Measurements from ENCODE around the gene TASOR2. TPM values are rescaled to one million over a fixed set of nuclear protein-coding genes. Genes with fewer than 3 reads are reported as not detected.
A peak's percentile ranks its signal among the peaks of the same experiment; 100 is the strongest.

Gene TASOR2
- total and polyA plus RNA-seq, 3 donors from 2014 or later = 57.5 to 161 (median 157) TPM

DNA sequence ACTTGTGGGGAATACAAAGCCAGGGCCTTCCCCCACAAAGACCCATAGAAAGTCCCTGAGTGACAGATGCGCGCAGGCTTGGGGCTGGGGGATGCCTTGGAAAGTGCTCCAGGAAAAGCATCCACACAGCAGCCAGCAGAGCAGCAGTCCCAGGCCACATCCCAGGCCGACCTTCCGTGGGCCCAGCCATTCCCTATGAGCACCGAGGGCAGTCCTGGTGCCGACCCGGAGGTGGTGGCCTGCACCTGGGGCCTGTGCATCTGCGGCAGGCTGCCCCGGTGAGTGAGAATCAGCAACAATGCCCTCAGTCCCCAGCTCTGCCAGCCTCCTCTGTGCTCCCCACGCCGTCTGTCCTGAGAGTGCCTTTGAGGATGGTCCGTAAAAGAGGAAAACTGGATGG is 44.6 kb upstream of the TASOR2 start:
- intact Hi-C loops (cut with DNase I; ENCODE audit: low total_unique reads) = no loop called here
- no peaks in the 10 kb centered on the region for H3K9me3 ChIP-seq
- H3K4me3 ChIP-seq = no peak overlapping the region
- H3K27ac ChIP-seq = no peak overlapping the region
- no peaks in the 10 kb centered on the region for H3K27me3 ChIP-seq
- no peak for DNase-seq
- WGBS, 2 donors = 88 to 96% methylated on average over 6 to 12 of the region's 12 CpGs
- no peak for TF ChIP-seq POLR2A (IDR thresholded peaks at IDR 0.05)
- TF ChIP-seq, protein P1, sequence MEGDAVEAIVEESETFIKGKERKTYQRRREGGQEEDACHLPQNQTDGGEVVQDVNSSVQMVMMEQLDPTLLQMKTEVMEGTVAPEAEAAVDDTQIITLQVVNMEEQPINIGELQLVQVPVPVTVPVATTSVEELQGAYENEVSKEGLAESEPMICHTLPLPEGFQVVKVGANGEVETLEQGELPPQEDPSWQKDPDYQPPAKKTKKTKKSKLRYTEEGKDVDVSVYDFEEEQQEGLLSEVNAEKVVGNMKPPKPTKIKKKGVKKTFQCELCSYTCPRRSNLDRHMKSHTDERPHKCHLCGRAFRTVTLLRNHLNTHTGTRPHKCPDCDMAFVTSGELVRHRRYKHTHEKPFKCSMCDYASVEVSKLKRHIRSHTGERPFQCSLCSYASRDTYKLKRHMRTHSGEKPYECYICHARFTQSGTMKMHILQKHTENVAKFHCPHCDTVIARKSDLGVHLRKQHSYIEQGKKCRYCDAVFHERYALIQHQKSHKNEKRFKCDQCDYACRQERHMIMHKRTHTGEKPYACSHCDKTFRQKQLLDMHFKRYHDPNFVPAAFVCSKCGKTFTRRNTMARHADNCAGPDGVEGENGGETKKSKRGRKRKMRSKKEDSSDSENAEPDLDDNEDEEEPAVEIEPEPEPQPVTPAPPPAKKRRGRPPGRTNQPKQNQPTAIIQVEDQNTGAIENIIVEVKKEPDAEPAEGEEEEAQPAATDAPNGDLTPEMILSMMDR (IDR thresholded peaks at IDR 0.05) = no peak
- H3K36me3 ChIP-seq (ENCODE audit: low read depth, missing control alignments) = no peaks in the 10 kb centered on the region
- H3K4me1 ChIP-seq = peaks cover 8% of the 10 kb centered on the region

DNA sequence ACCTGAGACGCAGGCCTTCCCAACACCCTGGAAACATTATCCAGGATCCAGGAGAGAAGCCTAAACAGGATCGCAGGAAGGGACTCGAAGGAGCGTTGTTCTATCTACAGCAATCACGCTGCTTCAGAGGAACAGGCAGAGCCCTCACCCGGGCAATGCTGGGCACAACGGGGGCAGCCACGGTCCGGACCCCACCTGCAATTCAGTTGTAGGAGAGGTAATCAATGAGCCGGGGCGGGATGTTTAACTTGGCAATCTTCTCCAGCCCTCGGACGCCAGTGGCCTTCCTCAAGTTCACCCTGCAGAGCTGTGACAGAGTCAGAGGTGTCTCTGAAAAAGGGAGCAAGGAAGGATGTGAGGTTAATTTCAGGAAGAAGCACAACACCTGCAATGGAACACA is 44.1 kb upstream of the TASOR2 start:
- Histone ChIP-seq H3K27ac (no peak overlapping the region), H3K4me1 (peaks cover 9% of the 10 kb centered on the region), H3K36me3 (ENCODE audit: low read depth, missing control alignments) (no peaks in the 10 kb centered on the region), H3K9me3 (no peaks in the 10 kb centered on the region), H3K4me3 (no peak overlapping the region), H3K27me3 (no peaks in the 10 kb centered on the region)
- DNase-seq = no peak
- intact Hi-C loops (cut with DNase I; ENCODE audit: low total_unique reads) = no loop called here
- WGBS, 2 donors = 86 to 95% methylated on average over 11 to 13 of the region's 13 CpGs
- TF ChIP-seq, protein P1 (IDR thresholded peaks at IDR 0.05) = no peak
- TF ChIP-seq POLR2A (IDR thresholded peaks at IDR 0.05) = no peak

DNA sequence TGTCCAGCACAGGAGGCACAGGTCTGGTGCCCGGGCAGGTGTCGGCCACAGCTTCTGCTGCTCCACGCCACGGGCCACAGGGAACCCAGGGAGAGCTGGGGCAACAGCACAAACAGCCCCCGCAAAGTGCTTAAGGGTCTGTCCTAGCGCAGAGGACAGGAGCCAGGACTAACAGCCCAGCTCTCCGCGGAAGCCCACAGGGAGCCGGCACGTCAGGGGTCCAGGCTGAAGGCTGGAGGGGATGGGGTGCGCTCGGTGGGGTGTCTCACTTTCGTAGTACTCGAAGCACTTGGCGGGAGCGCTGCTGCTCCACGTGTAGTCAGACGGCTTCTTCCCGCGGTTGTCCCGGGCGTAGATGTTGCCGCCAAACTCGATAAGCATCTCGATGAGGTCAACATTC is 43.1 kb upstream of the TASOR2 start:
- Histone ChIP-seq H3K4me3 (no peak overlapping the region), H3K4me1 (peaks cover 18% of the 10 kb centered on the region), H3K36me3 (ENCODE audit: low read depth, missing control alignments) (no peaks in the 10 kb centered on the region), H3K9me3 (no peaks in the 10 kb centered on the region), H3K27ac (no peak overlapping the region), H3K27me3 (no peaks in the 10 kb centered on the region)
- no peak for DNase-seq
- TF ChIP-seq, protein P1 (IDR thresholded peaks at IDR 0.05) = no peak
- TF ChIP-seq POLR2A (IDR thresholded peaks at IDR 0.05) = no peak
- 86 to 91% methylated on average over 20 to 25 of the region's 25 CpGs for WGBS, 2 donors
- intact Hi-C loops (cut with DNase I; ENCODE audit: low total_unique reads) = no loop called here

DNA sequence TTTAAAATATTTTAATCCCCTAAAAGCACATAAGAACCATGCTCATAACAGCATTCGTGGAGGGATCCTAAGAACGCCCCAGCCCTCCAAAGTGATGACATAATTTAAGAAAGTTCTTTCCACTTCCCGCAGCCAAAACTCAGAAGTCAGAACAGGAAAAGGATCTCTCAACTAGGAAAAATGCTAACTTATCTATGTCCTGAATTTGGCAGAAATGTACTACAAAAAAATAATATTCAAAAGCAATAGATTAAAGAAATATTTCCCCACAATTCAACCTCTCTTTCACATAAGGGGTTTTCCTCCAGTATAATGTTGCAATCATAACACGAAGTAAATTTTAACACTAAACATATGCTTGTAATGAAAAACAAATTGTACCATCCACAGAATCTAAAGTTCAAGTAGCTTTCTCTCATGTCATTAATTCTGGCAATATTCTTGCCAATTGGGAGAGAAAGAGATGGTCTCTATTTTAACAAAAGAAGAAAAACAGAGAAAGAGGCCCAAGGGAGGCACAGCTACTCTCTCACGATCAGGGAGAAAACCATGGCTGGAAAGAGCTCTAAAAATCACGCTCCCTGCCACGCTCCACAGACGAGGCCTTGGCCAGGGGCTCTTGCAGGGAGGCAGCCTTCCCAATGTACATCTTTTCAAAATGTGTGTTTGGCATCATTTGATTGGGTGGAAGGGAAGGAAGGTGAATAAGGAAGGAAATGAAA is 41.1 kb upstream of the TASOR2 start:
- WGBS, 2 donors = 59 to 60% methylated on average over 8 of the region's 8 CpGs
- H3K4me1 ChIP-seq = peaks cover 23% of the 10 kb centered on the region
- no peak for DNase-seq
- intact Hi-C loops (cut with DNase I; ENCODE audit: low total_unique reads) = no loop called here
- TF ChIP-seq, protein P1 (IDR thresholded peaks at IDR 0.05) = no peak
- TF ChIP-seq POLR2A (IDR thresholded peaks at IDR 0.05) = no peak
- H3K27me3 ChIP-seq = no peaks in the 10 kb centered on the region
- no peak overlapping the region for H3K4me3 ChIP-seq
- no peaks in the 10 kb centered on the region for H3K36me3 ChIP-seq (ENCODE audit: low read depth, missing control alignments)
- H3K9me3 ChIP-seq = no peaks in the 10 kb centered on the region
- H3K27ac ChIP-seq = peak overlapping the region; percentile 3 to 81

DNA sequence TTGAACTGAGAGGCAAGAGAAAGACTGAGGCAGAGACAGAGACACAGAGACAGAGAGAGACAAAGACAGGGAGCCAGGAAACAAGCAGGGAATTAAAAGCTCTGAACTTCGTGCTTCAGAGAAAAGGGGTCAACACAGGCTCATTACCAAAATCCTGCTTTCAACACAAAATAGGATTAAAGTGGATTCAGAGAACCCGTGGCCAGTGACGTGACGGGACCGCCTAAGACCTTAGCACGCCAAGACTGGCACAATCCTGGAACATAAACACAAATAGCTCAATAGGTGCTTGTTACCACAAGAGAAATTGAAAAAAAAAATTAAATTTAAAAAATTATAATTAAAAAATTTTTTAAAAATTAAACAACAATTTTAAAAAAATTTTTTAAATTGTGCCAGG is 39.7 kb upstream of the TASOR2 start:
- Histone ChIP-seq H3K36me3 (ENCODE audit: low read depth, missing control alignments) (no peaks in the 10 kb centered on the region), H3K4me1 (peaks cover 29% of the 10 kb centered on the region), H3K4me3 (no peak overlapping the region), H3K9me3 (no peaks in the 10 kb centered on the region), H3K27ac (peak overlapping the region in 1 of 2 donors; percentile 81), H3K27me3 (no peaks in the 10 kb centered on the region)
- TF ChIP-seq, protein P1 (IDR thresholded peaks at IDR 0.05) = no peak
- no peak for TF ChIP-seq POLR2A (IDR thresholded peaks at IDR 0.05)
- WGBS, 2 donors = 89% methylated on average over 6 of the region's 6 CpGs
- DNase-seq = no peak
- intact Hi-C loops (cut with DNase I; ENCODE audit: low total_unique reads) = no loop called here

All from testis (tissue), 3 donors.